ENCODE results near the gene SECTM1.

The SECTM1 gene

DNA sequence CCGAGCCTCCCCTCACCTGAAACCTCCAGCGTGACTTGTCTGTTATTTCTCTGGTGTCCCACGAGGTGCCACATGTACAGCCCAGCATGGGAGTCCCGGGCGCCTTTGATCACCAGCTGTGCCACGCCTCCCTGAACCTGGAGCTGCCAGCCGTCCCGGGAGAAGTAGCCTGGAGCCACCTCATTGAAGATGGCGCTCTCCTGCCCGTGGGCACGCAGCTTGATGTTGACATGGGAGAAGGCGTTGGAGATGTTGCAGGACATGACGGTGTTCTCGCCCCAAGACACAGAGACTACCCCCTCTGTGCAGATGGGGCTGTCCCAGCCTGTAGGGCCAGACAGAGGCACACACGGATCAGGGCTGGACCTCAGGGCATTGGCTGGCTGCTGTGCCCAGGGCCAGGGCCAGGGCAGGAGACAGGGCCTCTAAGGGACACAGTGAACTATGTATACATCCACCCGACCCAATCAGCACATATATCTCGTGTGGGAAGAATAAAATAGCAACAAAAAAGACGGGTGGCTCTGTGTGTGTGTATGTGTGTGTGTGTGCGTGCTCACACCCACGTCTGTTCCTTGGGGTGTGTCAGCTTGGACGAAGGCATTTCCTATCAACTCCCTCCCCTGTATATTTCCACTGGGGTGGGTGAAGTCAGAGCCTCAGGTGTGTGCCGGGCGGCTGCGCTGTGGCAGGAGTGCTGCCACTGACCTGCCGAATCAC is 8.8 kb downstream of the SECTM1 start:
- TF ChIP-seq, protein P1, sequence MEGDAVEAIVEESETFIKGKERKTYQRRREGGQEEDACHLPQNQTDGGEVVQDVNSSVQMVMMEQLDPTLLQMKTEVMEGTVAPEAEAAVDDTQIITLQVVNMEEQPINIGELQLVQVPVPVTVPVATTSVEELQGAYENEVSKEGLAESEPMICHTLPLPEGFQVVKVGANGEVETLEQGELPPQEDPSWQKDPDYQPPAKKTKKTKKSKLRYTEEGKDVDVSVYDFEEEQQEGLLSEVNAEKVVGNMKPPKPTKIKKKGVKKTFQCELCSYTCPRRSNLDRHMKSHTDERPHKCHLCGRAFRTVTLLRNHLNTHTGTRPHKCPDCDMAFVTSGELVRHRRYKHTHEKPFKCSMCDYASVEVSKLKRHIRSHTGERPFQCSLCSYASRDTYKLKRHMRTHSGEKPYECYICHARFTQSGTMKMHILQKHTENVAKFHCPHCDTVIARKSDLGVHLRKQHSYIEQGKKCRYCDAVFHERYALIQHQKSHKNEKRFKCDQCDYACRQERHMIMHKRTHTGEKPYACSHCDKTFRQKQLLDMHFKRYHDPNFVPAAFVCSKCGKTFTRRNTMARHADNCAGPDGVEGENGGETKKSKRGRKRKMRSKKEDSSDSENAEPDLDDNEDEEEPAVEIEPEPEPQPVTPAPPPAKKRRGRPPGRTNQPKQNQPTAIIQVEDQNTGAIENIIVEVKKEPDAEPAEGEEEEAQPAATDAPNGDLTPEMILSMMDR (IDR thresholded peaks at IDR 0.05; ENCODE audit: low read depth, low read length) = no peak

DNA sequence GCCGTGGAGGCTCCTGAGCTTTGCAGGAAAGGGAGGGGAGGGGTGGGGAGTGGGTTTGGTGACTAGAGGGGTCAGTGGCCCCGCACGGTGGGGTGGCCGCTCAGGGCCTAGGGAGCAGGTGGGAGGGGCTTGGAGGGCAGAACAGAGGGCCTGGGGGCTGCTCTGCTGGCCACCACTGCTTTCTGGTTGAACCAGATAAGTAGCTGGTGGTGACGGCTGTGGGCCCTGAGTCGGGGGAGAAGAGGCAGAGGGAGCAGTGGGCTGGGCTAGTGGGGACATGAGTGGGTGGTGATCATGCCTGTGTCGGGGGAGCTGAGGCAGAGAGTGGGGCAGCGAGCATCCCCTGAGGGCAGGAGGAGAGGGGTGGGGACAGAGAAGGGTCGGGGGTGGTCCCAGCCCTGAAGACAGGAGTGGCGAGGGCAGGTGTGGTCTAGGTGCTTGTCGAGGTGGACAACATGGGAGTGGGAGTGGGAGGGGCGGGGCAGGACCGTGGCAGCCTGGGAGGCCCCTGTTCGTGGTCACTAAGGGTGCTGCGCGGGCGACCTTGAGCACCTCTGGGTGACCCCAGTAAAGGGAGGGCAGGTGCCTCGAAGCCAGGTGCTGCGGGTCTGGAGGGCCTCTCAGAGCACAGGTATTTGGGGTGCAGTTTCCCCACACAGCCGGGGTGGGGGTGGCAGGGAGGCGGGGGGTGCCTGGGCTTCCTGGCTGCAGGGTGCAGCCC is 9.9 kb downstream of the SECTM1 start:
- H3K4me3 ChIP-seq (ENCODE audit: low read depth, low read length) = no peak overlapping the region
- TF ChIP-seq, protein P1 (IDR thresholded peaks at IDR 0.05; ENCODE audit: low read depth, low read length) = no peak

More for the DNA sequence above, 8.8 kb downstream of the SECTM1 start:
- H3K4me3 ChIP-seq (ENCODE audit: low read depth, low read length) = no peak overlapping the region

DNA sequence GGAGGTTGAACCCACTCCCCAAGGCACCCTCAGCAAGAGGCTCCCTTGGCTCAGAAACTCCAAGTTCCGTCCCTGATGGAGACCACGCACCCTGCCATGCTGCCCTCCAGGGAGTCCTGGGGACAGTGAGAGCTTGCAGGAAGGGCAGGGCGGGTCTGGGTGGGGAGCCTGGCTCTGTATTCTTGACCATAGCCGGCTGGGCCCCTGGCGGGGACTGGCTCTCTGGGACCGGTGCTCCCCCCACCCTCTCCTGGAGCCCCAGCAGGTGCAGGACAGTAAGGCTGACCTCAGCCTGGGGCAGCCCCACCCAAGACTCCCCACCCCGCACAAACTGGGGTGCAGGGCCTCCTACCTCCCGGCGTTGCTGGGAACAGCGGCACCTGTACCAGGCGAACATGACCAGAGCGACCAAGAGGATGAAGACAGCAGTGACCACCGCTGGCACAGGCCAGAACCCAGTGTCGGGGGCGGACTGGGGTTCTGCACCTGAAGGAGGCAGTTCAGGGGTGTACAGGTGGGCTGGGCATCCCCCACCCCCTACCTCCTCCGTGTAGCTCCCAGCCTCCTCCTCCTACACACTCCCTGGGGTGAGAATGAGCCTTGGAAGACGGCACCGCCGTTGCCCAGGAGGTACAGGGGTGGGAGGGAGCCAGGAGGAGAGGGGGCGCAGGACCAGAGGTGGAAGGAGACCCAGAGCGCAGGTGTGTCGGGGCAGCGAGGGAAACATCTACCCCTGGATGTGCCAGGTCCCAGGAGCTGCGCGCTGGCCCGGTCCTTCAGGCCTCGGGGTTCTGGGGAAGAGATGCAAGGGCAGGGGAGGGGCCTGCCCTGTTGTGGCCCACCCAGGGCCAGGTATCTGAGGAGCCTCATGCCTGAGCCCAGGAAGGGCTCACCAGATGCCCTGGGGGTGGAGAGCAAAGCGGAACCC is 10.8 kb downstream of the SECTM1 start:
- H3K4me3 ChIP-seq (ENCODE audit: low read depth, low read length) = no peak overlapping the region
- TF ChIP-seq, protein P1 (IDR thresholded peaks at IDR 0.05; ENCODE audit: low read depth, low read length) = no peak

DNA sequence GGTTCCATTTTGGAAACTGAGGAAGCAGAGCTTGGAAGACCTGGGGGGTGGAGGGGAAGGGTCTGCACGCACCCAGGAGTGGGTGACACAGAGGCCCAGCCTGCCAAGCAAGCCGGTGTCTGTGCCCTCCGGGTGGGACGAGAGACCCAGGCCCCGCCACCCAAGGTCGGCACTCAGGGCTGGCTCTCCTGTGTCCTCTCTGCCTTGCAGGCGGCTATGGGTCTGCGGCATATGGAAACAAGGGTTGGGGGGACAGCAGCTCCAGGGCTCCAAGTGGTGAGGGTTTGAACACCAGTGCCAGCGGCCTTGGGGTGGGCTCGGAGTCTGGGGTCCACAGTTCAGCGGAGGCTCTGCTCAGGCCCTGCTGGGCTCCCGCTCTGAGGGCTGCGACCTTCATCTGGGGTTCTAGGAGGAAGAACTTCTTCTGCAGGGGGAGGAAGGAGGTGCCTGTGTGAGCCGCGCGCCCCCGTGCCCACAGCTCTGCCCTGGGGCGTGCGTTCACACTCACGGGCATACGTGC is 11.6 kb downstream of the SECTM1 start:
- TF ChIP-seq, protein P1 (IDR thresholded peaks at IDR 0.05; ENCODE audit: low read depth, low read length) = no peak
- no peak overlapping the region for H3K4me3 ChIP-seq (ENCODE audit: low read depth, low read length)

DNA sequence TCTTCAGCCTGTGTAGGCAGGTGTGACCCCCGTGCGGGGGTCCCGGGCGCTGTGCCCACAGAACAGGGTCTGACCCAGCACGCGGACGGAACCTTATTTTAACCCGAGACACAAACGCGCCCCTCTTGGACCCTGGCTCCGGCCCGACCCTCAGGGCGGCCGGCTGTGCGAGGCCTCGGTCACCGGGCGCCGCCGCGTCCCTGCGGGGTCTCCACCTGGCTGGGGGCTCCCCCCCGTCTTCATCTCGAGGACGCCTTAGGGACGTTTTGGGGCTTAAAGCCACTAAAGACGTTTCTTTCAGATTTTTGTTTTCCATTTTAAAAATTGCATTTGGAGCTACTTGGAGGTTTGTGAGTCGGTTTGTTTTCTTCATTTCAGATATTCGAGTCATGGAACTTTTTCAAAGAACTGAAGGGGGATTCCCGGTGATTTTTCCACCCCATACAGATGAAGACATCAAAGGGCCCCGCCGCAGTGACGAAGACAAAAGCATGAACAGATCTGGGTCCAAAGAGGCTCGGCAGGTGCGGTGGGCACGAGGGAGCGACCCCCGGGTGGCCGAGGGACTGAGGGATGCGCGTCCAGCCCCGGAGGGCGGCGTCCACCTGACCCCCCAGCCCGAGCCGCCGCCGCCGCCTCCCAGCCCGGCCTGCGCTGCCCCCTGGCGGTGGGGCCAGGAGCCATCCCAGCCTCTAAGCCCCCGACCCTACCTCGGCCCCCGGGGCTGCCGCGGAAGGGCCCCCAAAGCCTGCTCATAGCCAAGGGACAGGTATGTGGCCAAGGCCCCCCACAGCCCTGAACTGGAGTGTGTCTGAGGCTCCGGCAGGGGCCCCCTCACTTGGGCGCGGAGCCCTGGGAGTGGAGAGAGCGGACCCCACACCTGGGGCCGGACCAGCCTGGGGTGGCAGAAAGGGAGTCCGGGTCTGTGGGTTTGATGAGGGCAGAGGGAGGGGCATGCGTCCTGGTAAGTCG is 12.3 kb downstream of the SECTM1 start:
- TF ChIP-seq, protein P1 (IDR thresholded peaks at IDR 0.05; ENCODE audit: low read depth, low read length) = peak; percentile 82
- H3K4me3 ChIP-seq (ENCODE audit: low read depth, low read length) = no peak overlapping the region

DNA sequence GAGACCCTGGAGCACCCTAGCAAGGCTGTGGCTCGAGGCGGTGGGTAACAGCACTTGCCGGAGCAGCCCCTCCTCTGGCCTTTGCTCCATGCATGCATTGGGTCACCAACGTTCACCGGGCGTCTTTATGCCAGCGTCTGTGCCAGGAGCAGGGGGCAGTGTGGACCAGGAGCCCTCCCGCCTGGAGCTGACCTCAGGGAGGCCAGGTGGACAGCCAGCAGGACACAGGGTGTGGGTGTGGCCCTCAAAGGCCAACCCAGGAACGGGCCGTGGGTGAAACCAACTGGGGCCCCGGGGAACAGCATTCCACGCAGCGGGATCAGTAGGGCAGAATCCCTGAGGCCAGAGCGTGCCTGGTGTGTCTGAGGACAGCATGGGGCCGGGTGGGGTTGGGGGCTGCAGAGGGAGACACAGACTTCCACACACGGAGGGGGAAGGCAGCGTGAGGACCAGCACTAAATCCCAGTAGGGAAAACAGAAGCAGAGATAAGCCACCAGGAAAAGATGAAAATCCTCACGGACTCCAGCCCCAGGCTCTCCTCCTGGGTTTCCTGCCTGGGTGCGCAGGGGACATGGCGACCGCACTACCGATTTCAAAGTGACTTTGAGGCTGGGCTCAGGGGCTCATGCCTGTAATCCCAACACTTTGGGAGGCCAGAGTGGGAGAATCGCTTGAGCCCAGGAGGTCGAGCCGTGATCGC is 13.3 kb downstream of the SECTM1 start:
- H3K4me3 ChIP-seq (ENCODE audit: low read depth, low read length) = no peak overlapping the region
- TF ChIP-seq, protein P1 (IDR thresholded peaks at IDR 0.05; ENCODE audit: low read depth, low read length) = no peak
